ENCODE results near the gene PLD1. TPM values are rescaled to one million over a fixed set of nuclear protein-coding genes. Genes with fewer than 3 reads are reported as not detected.

PLD1 gene
- total RNA-seq, 4 donors from 2014 or later: 7.0 to 17.1 (median 13.6) TPM

- ATAC-seq: no peak
- peaks cover 0 to 8% (median 0%) of the 10 kb centered on the region in 3 donors for H3K9me3 ChIP-seq
- TF ChIP-seq POLR2AphosphoS5 (IDR thresholded peaks at IDR 0.05) (no peak), CTCF (IDR thresholded peaks at IDR 0.05) (no peak), POLR2A (IDR thresholded peaks at IDR 0.05) (no peak), EP300 (IDR thresholded peaks at IDR 0.05) (no peak)
- no peak overlapping the region for H3K27ac ChIP-seq
- H3K4me1 ChIP-seq: no peaks in the 10 kb centered on the region
- H3K27me3 ChIP-seq: no peaks in the 10 kb centered on the region
- H3K36me3 ChIP-seq: peaks cover 0 to 29% of the 10 kb centered on the region in 2 donors
- 76 to 100% methylated on average over 2 to 3 of the region's 8 CpGs for WGBS, 2 donors (ENCODE audit: low coverage in 1 of 2)
- H3K4me3 ChIP-seq: no peak overlapping the region
These were observed 105.5 kb downstream of the PLD1 start for GRCh38 chr3:171704814-171705213.

DNA sequence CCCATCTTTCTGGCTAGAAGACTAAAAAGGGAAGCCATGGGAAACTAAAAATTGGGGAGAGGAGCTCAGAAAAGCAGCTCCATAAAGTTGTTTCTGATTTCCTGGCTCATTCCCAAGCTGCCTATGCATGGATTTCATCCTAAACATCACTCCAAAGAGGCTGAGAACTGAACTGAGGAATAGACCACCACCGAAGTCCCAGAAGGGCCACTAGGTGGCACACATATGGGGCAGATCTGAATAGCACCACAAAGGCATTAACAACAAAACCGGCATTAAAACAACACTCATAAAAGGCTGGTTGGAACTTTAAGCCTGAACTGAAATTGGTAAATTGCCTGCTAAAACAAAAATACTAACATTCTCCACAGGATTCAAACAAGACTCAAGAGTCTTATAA lies 106.3 kb downstream of the PLD1 start:
- Histone ChIP-seq H3K9me3 (peaks cover 0 to 8% (median 0%) of the 10 kb centered on the region in 3 donors), H3K4me1 (no peaks in the 10 kb centered on the region), H3K27me3 (no peaks in the 10 kb centered on the region), H3K27ac (no peak overlapping the region), H3K36me3 (peaks cover 0 to 29% of the 10 kb centered on the region in 2 donors), H3K4me3 (no peak overlapping the region)
- TF ChIP-seq CTCF (IDR thresholded peaks at IDR 0.05) (peak in 2 of 4 experiments; percentile 11 to 45), POLR2A (IDR thresholded peaks at IDR 0.05) (no peak)
- 26 to 45% methylated on average over 2 of the region's 2 CpGs for WGBS, 2 donors (ENCODE audit: low coverage in 1 of 2)
- no peak for ATAC-seq

- no peak for ATAC-seq
- Histone ChIP-seq H3K27me3 (no peaks in the 10 kb centered on the region), H3K36me3 (peaks cover 0 to 21% of the 10 kb centered on the region in 2 donors), H3K27ac (no peak overlapping the region), H3K4me3 (no peak overlapping the region), H3K9me3 (peaks cover 0 to 8% (median 0%) of the 10 kb centered on the region in 3 donors), H3K4me1 (no peaks in the 10 kb centered on the region)
- 83 to 95% methylated on average over 2 of the region's 2 CpGs for WGBS, 2 donors (ENCODE audit: low coverage in 1 of 2)
- TF ChIP-seq EP300 (IDR thresholded peaks at IDR 0.05) (no peak), CTCF (IDR thresholded peaks at IDR 0.05) (no peak), POLR2AphosphoS5 (IDR thresholded peaks at IDR 0.05) (no peak), POLR2A (IDR thresholded peaks at IDR 0.05) (no peak)
These were observed 107.1 kb downstream of the PLD1 start for GRCh38 chr3:171703144-171703543.

- Histone ChIP-seq H3K9me3 (peaks cover 0 to 8% (median 0%) of the 10 kb centered on the region in 3 donors), H3K4me1 (peaks cover 0 to 7% (median 0%) of the 10 kb centered on the region in 3 donors), H3K27me3 (no peaks in the 10 kb centered on the region), H3K4me3 (no peak overlapping the region), H3K27ac (no peak overlapping the region), H3K36me3 (peaks cover 0 to 19% of the 10 kb centered on the region in 2 donors)
- WGBS, 2 donors (ENCODE audit: low coverage in 1 of 2): 86 to 100% methylated on average over 1 of the region's 1 CpG
- no peak for TF ChIP-seq EP300 (IDR thresholded peaks at IDR 0.05)
- no peak for ATAC-seq
These were observed 109.6 kb downstream of the PLD1 start for GRCh38 chr3:171700653-171701052.

- TF ChIP-seq POLR2AphosphoS5 (IDR thresholded peaks at IDR 0.05) (no peak), POLR2A (IDR thresholded peaks at IDR 0.05) (no peak), CTCF (IDR thresholded peaks at IDR 0.05) (no peak), EP300 (IDR thresholded peaks at IDR 0.05) (no peak)
- peaks cover 0 to 17% of the 10 kb centered on the region in 2 donors for H3K36me3 ChIP-seq
- no peak overlapping the region for H3K4me3 ChIP-seq
- H3K4me1 ChIP-seq: peaks cover 0 to 12% (median 0%) of the 10 kb centered on the region in 3 donors
- peaks cover 0 to 8% (median 0%) of the 10 kb centered on the region in 3 donors for H3K9me3 ChIP-seq
- no peak for ATAC-seq
- H3K27me3 ChIP-seq: no peaks in the 10 kb centered on the region
- H3K27ac ChIP-seq: no peak overlapping the region
- WGBS, 2 donors (ENCODE audit: low coverage in 1 of 2): 75% methylated on average over 2 of the region's 2 CpGs; no CpG with 5 or more reads in 1 of the 2 donors
These were observed 110.1 kb downstream of the PLD1 start for GRCh38 chr3:171700157-171700556.

Data from gastroesophageal sphincter (tissue), 4 donors.